HG02623 (cell line): ENCODE data around the gene MAP2K5.

Experiments
- ATAC-seq: cut with Tn5 transposase; IDR thresholded peaks from one replicate; pipeline ENCODE4 v1.9.1; 2021; ENCODE audit warnings: moderate library complexity; ENCODE audit not compliant: unreplicated experiment

The MAP2K5 gene

DNA sequence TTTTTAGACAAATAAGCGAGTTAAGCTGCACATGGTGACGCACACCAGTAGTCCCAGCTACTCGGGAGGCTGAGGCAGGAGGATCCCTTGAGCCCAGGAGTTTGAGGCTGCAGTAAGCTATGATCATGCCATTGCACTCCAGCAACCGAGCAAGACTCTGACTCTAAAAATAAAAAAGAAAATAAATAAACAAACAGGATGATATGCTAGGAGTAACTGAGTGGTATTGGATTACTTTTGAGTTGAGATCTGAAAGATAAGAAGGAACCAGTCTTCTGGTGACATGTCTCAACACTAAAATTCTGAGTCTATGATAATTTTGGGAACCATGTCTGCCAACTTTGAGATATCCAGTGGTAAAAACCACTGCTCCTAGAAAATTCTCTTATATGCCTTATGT lies 173.7 kb downstream of the MAP2K5 start:
- ATAC-seq: no peak

DNA sequence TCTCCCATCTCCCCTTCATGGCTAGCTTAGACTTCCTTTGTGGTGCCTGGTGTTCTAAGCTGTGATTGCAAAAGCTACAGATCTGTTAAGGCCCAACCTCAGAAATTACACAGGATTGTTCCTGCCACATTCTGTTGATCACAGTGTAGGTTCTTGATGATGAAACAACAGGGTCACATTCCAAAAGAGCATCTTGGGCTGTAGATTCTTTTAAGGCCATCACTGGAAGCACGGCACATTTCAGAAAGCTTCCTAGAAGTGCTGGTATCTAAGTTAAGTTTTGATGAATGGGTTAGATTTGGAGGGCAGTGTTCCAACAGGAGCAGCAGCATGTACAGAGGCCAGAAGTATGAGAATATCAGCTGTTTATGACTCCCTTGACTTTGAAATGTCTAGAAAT lies 175.3 kb downstream of the MAP2K5 start:
- no peak for ATAC-seq

DNA sequence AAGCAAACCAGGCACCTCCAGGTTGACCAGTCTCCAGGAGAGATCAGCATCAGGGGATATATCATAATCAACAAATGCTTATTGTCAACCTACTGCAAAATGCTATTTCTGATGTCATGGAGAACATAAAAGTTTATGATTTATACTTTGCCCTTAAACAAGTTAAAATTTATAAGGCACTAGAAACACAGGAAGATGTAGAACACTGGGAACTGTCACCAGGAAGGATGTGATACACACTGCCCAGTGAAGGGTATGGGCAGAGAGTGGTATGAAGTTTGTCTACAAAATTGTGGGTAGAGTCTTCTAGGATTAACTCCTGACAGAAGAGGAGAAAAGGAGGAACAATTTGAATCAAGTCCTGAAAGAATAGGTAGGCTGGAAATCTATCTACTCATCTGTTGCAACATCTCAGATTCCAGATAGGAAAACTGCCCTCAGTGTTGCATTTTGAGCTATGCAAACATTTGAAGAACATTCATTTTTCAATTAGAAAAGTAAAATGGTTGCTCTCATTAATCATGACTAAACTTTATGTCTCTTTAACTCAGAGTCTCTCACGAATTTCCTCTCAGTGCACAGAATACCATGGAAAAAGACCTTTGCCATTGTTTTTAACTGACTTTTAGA lies 176.9 kb downstream of the MAP2K5 start:
- ATAC-seq: no peak

DNA sequence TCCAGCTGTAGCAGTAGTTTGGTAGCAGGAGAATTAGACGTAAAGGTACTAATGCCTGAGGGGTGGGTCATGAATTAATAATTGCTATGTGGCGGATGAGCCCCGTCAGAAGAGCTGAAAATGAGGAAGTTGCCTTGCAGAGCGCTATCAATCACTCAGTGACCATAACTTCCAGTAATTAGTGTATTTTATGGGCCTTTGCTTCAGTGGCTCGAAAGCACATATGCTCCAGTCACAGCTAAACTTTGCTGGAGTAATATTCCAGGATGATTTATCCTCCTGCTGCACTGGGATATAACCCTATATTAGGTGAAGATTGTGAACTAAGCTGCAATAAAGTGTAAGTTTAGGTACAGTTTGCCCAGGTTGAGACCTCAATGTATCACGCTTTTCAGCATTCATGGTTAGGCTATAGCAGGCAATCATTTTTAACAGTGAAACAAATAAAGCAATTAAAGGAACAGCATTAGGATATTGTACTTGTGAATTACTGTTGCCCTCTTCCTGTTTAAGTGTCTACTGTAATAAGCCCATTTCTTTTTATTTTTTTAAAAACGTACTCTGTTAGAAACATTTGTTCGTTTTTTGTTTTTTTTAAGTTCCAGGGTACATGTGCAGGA lies 178.2 kb downstream of the MAP2K5 start:
- ATAC-seq: no peak

- no peak for ATAC-seq
Observed at GRCh38 chr15:67722030-67722817, 179.7 kb downstream of the MAP2K5 start.

- no peak for ATAC-seq
Observed at GRCh38 chr15:67723294-67724024, 181.0 kb downstream of the MAP2K5 start.

DNA sequence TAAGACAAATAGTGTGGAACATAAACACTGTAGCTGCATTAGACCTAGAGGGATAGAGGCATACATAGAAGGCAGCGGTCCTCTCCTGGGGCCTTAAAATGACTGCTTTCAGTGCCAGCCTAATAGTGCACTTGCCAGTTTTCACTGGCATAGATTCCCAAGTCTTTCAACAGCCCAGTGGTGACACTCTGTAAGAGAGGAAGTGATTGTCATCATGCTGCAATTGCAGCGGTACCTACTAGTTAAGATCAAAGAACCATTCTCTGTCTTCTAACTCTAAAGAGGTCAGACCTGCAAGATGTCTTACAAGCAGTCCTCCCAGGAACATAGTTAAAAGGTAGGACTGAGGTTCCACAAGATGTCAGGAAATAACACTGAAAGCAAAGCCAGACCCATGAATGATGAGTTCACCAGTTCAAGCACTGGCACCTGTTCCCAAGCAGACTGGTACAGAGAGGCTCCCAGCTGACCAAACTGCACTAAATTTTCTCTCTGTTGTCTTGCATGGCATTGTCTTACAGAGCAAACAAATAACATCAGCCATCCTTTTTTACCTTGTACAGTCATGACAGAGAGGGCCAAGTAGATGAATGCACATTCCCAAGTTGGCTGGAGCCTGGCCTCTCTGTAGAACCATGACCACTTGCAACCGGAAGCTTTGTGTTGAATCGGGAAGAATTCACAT lies 182.3 kb downstream of the MAP2K5 start:
- no peak for ATAC-seq

DNA sequence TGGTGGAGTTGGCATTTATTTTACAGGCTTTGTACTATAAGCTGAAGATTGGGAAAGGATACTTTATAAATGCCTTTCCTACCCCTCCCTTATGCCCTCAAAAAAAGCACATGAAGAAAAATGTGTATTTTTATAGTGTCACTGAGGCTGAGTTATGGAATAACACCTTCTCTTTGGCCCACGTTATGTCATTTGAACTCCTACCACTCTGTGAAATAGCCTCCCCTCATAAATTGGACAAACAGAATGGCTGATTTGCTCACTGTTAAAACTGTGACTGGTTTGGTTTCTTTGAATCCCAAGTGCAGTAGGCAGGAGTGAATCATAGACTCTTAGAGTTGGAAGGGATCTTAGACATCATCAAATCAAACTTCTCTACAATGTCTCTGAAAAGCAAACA lies 187.6 kb downstream of the MAP2K5 start:
- no peak for ATAC-seq

DNA sequence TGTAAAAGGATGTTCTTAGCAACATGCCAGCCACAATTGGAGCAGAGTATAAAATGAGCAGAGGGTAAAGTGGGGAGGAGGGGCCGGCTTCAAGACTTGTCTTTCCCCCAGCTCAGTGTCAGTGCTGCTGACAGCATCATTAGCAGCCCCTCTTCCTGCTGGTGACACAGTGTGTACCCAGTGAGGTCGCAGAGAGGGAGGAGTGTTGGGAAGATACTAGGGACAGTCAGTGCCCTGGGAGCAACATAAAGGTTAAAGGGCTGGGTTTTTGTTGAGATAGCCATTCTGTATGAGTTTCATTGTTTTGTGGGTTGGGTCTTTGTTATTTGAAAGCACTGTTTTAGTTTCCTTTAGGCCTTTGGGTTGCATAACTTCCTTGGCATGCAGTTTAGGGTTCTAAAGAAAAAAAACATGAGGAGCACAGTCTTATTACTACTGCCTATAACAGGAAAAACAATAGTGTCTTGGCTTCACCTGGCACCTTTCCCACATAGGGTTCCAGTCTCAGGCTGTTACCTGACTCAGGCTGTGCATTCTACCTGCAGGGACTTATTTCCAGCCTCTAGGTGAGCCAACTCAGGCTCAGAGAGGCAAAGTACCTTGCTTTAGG lies 188.7 kb downstream of the MAP2K5 start:
- ATAC-seq: no peak

DNA sequence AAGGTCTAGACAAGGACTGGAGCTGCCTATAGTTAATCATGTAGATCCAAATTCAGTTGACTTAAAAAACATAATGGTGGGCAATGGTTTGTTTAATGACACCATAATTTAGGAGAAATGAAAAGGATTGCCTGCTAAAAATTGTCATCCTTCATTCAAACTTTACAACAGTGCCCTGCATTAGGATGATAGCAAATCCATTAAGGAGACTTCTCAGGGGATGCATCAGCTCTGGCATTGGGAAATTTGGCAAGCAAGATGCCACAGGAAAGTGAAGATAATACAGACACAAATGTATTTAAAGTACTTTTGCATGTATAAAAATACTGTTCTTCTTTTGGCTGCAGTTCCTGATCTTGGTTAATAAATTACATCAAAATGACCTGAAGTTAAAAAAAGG lies 189.7 kb downstream of the MAP2K5 start:
- no peak for ATAC-seq

DNA sequence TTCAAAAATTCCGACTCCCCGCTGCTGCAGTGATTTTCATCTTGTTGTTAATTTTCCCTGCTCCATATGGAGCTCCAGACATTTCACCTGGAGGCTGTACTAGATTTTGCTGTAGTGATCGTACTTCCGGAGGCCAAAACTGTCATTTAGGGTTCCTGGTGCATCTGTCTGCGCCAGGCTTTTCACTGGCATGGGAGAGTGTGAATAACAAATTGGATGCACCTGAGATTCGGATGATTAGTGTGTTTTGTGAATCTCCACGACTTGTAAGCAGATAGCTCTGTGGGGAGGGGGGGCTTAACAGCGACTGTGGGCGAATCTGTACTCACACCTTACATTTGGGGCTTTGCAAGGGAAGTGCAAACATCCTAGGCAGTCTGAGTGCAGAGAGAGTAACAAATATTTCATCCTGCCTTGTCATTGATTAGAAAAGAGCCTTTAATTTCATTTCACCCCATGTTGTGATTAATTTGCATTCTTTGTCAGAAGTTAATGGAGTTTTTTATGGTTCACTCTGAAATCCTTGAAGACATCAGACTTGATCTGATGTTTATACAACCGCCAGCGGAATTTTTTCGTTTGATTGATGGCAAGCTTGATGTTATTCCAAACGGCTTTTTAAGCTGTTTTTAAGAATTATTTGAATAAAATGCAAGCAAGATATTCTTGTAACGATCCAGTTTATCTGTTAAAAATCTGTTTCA lies 190.3 kb downstream of the MAP2K5 start:
- no peak for ATAC-seq

GRCh38 chr15:67735896-67736295 lies 193.4 kb downstream of the MAP2K5 start:
- no peak for ATAC-seq

- no peak for ATAC-seq
Observed at GRCh38 chr15:67736810-67737209, 194.3 kb downstream of the MAP2K5 start.

DNA sequence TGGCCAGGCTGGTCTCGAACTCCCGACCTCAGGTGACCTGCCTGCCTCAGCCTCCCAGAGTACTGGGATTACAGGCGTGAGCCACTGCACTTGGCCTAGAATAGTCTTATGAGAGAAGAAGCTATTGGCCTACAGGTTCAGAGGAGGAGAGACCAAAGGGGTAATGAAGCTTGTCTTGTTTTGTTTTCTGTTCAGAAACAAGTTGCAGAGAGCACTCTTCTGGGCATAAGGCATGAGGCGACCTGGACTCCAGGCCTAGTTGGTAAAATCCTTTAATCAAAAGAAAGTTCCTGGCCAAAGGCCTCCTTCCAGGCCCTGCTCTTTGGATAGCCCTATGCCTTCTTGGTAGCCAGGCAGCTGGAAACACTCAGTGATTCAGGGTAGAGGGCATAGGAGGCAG lies 195.6 kb downstream of the MAP2K5 start:
- no peak for ATAC-seq

GRCh38 chr15:67740405-67740804 lies 197.9 kb downstream of the MAP2K5 start:
- no peak for ATAC-seq

GRCh38 chr15:67741308-67741707 lies 198.8 kb downstream of the MAP2K5 start:
- no peak for ATAC-seq

- ATAC-seq: no peak
Observed at GRCh38 chr15:67743558-67743957, 201.1 kb downstream of the MAP2K5 start.

- ATAC-seq: no peak
Observed at GRCh38 chr15:67744331-67745072, 202.0 kb downstream of the MAP2K5 start.
